Neural progenitor cell (in vitro differentiated cells): ENCODE data around the gene LRFN4. TPM values are rescaled to one million over a fixed set of nuclear protein-coding genes. Genes with fewer than 3 reads are reported as not detected.
"Not testable (repeated sequence)": the region's sequence is repeated elsewhere in the genome, so short reads cannot be mapped to it uniquely, and the experiment has no call there.

Experiments
- DNase-seq: peaks from one replicate; pipeline ENCODE4 v3.0.0-alpha.2; 2016; ENCODE audit warnings: low spot score
- H2AFZ ChIP-seq: fragments of 200-600 bp; sonication (generic); replicated peaks from 2 replicates; pipeline ENCODE4 v1.6.1; 2016; ENCODE audit warnings: antibody characterized with exemption
- H3F3A ChIP-seq: fragments of 200-600 bp; sonication (generic); 2 replicates; pipeline ENCODE4 v1.6.1; 2016; ENCODE audit warnings: antibody characterized with exemption, low read depth
- H3K27ac ChIP-seq: fragments of 200-600 bp; sonication (generic); 2 replicates; pipeline ENCODE4 v1.5.1; 2016; ENCODE audit warnings: mild to moderate bottlenecking
- H3K27me3 ChIP-seq: fragments of 200-600 bp; sonication (generic); 2 replicates; pipeline ENCODE4 v1.6.1; 2016; ENCODE audit warnings: mild to moderate bottlenecking, moderate library complexity
- H3K36me3 ChIP-seq: fragments of 200-600 bp; sonication (generic); 2 replicates; pipeline ENCODE4 v1.5.1; 2016
- H3K4me1 ChIP-seq: fragments of 200-600 bp; sonication (generic); 2 replicates; pipeline ENCODE4 v1.6.1; 2016; ENCODE audit warnings: mixed run types
- H3K4me2 ChIP-seq: fragments of 200-600 bp; sonication (generic); 2 replicates; pipeline ENCODE4 v1.6.1; 2016
- H3K4me3 ChIP-seq: fragments of 200-600 bp; sonication (generic); 2 replicates; pipeline ENCODE4 v1.5.1; 2016
- H3K79me2 ChIP-seq: fragments of 200-600 bp; sonication (generic); 2 replicates; pipeline ENCODE4 v1.6.1; 2016; ENCODE audit warnings: low read depth
- H3K9ac ChIP-seq: fragments of 200-600 bp; sonication (generic); 2 replicates; pipeline ENCODE4 v1.6.1; 2016
- H3K9me3 ChIP-seq: fragments of 200-600 bp; sonication (generic); 2 replicates; pipeline ENCODE4 v1.5.1; 2016; ENCODE audit warnings: low read depth
- H4K20me1 ChIP-seq: fragments of 200-600 bp; sonication (generic); 2 replicates; pipeline ENCODE4 v1.6.1; 2016; ENCODE audit warnings: low read depth
- H3K27ac Mint-ChIP-seq: 3 replicates; pipeline ENCODE4 v1.8.0; 2021; ENCODE audit warnings: mixed read lengths
- H3K27me3 Mint-ChIP-seq: 2 replicates; pipeline ENCODE4 v1.8.0; 2022; ENCODE audit warnings: low read depth, mild to moderate bottlenecking, inconsistent platforms, moderate library complexity, mixed read lengths; ENCODE audit not compliant: insufficient read depth
- H3K36me3 Mint-ChIP-seq: 3 replicates; pipeline ENCODE4 v1.8.0; 2021; ENCODE audit warnings: mixed read lengths
- H3K4me1 Mint-ChIP-seq: 3 replicates; pipeline ENCODE4 v1.8.0; 2021; ENCODE audit warnings: mixed read lengths
- H3K4me3 Mint-ChIP-seq: 3 replicates; pipeline ENCODE4 v1.8.0; 2021; ENCODE audit warnings: mild to moderate bottlenecking, moderate library complexity, mixed read lengths
- H3K9me3 Mint-ChIP-seq: 3 replicates; pipeline ENCODE4 v1.8.0; 2020; ENCODE audit warnings: mixed read lengths
- EZH2 ChIP-seq: fragments of 200-600 bp; sonication (generic); IDR thresholded peaks from 2 replicates; pipeline ENCODE4 v1.6.1; 2017; ENCODE audit warnings: antibody characterized with exemption, mild to moderate bottlenecking, moderate library complexity
- EZH2phosphoT487 ChIP-seq: fragments of 200-600 bp; sonication (generic); IDR thresholded peaks from 2 replicates; pipeline ENCODE4 v1.6.1; 2017; ENCODE audit warnings: antibody characterized with exemption
- total RNA-seq: library from RNA; depleted of rRNA; stranded (reverse); fragments of >200 nt; gene quantifications from 2 replicates; pipeline ENCODE4 v1.2.3, GENCODE V29; 2015; ENCODE audit warnings: low replicate concordance
- TF ChIP-seq, protein P1 (sequence below): fragments of 200-600 bp; sonication (generic); IDR thresholded peaks from 2 replicates; pipeline ENCODE4 v1.5.1; 2017; ENCODE audit warnings: antibody characterized with exemption, mild to moderate bottlenecking

Gene LRFN4
- total RNA-seq, 1 donor from 2014 or later, result 6.7 TPM

DNA sequence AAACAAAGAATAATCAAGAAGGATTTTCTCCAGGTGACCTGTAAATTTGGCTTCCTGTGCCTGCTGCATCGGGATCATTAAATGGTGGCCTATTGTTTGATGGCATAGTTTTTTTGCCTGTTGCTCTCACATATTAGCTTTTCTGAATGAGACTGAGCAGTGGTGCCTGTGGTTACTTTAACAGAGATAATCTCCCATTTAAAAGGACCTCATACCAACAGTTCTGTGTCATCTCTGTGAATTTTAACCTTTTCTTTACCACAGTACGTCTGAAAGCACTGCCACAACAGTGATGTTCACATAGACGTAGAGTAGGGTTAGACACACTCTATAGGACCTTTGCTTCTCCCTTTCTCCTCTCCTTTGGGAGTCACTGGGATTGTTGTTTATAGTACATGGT is 36.5 kb upstream of the LRFN4 start:
- H3K27ac ChIP-seq, result peak overlapping the region; percentile 7
- H2AFZ ChIP-seq, result no peak overlapping the region
- no peaks in the 10 kb centered on the region for H3K9me3 Mint-ChIP-seq
- peaks cover 12% of the 10 kb centered on the region for H3K4me1 Mint-ChIP-seq
- H3K4me1 ChIP-seq, result peaks cover 18% of the 10 kb centered on the region
- H3K4me3 ChIP-seq, result no peak overlapping the region
- H3K36me3 ChIP-seq, result no peaks in the 10 kb centered on the region
- no peaks in the 10 kb centered on the region for H4K20me1 ChIP-seq
- peaks cover 8% of the 10 kb centered on the region for H3K36me3 Mint-ChIP-seq
- H3K9me3 ChIP-seq, result no peaks in the 10 kb centered on the region
- H3K79me2 ChIP-seq, result no peaks in the 10 kb centered on the region
- H3K27me3 Mint-ChIP-seq, result no peaks in the 10 kb centered on the region
- H3F3A ChIP-seq, result peaks cover 3% of the 10 kb centered on the region
- TF ChIP-seq, protein P1, sequence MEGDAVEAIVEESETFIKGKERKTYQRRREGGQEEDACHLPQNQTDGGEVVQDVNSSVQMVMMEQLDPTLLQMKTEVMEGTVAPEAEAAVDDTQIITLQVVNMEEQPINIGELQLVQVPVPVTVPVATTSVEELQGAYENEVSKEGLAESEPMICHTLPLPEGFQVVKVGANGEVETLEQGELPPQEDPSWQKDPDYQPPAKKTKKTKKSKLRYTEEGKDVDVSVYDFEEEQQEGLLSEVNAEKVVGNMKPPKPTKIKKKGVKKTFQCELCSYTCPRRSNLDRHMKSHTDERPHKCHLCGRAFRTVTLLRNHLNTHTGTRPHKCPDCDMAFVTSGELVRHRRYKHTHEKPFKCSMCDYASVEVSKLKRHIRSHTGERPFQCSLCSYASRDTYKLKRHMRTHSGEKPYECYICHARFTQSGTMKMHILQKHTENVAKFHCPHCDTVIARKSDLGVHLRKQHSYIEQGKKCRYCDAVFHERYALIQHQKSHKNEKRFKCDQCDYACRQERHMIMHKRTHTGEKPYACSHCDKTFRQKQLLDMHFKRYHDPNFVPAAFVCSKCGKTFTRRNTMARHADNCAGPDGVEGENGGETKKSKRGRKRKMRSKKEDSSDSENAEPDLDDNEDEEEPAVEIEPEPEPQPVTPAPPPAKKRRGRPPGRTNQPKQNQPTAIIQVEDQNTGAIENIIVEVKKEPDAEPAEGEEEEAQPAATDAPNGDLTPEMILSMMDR, result no peak
- no peak for TF ChIP-seq EZH2phosphoT487
- TF ChIP-seq EZH2, result no peak
- no peak overlapping the region for H3K9ac ChIP-seq
- H3K27me3 ChIP-seq, result no peaks in the 10 kb centered on the region
- peak; percentile 16 for DNase-seq
- no peak overlapping the region for H3K27ac Mint-ChIP-seq
- H3K4me3 Mint-ChIP-seq, result no peak overlapping the region
- no peak overlapping the region for H3K4me2 ChIP-seq

DNA sequence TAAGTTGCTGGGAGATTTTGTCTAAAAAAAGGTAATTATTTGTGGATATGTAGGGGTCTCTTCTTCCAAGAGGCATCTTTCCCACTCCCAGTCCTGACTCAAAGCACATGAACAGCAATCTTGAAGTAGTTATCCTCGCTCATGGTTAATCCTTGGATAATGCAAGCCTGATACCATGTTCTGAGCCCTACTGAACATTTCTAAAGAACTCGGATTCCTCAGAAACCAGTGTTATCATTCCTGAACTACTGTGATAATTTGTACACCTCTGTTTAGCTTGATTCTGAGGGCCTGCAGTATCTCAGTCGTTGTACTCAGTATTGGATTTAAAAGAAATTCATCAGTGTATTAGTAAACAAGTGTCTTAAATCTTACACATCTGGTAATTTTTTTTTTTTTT is 36.0 kb upstream of the LRFN4 start:
- no peaks in the 10 kb centered on the region for H3K79me2 ChIP-seq
- no peaks in the 10 kb centered on the region for H3K27me3 Mint-ChIP-seq
- H2AFZ ChIP-seq, result no peak overlapping the region
- H3K36me3 Mint-ChIP-seq, result peaks cover 5% of the 10 kb centered on the region
- peaks cover 18% of the 10 kb centered on the region for H3K4me1 ChIP-seq
- H3K4me1 Mint-ChIP-seq, result peaks cover 12% of the 10 kb centered on the region
- no peak overlapping the region for H3K9ac ChIP-seq
- H3K4me2 ChIP-seq, result no peak overlapping the region
- DNase-seq, result no peak
- H3F3A ChIP-seq, result peaks cover under 1% of the 10 kb centered on the region
- no peak overlapping the region for H3K27ac ChIP-seq
- no peak for TF ChIP-seq EZH2
- TF ChIP-seq, protein P1, result no peak
- no peak for TF ChIP-seq EZH2phosphoT487
- no peaks in the 10 kb centered on the region for H3K36me3 ChIP-seq
- no peak overlapping the region for H3K27ac Mint-ChIP-seq
- H3K9me3 ChIP-seq, result no peaks in the 10 kb centered on the region
- no peaks in the 10 kb centered on the region for H4K20me1 ChIP-seq
- H3K9me3 Mint-ChIP-seq, result no peaks in the 10 kb centered on the region
- H3K4me3 ChIP-seq, result no peak overlapping the region
- no peak overlapping the region for H3K4me3 Mint-ChIP-seq
- H3K27me3 ChIP-seq, result no peaks in the 10 kb centered on the region

DNA sequence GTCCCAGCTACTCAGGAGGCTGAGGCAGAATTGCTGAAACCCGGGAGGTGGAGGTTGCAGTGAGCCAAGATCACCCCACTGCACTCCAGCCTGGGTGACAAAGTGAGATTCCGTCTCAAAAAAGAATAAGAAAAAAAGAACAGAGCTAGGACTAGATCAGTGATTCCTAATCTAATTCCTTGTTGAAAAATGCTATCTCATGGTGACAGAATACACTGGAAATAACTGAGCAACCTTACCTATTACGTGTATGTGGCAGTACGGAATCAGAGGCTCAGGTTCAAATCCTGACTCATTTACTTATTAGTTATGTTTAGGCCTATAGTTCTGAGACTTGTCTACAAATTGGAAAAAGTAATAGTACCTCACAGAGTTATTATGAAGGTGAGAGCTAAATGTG is 33.2 kb upstream of the LRFN4 start:
- TF ChIP-seq EZH2, result no peak
- no peak for TF ChIP-seq EZH2phosphoT487
- TF ChIP-seq, protein P1, result no peak
- Mint-ChIP-seq H3K27ac (no peak overlapping the region), H3K36me3 (peaks cover 5% of the 10 kb centered on the region), H3K27me3 (no peaks in the 10 kb centered on the region), H3K4me1 (peaks cover 6% of the 10 kb centered on the region), H3K9me3 (no peaks in the 10 kb centered on the region), H3K4me3 (no peak overlapping the region)
- Histone ChIP-seq H3K9me3 (no peaks in the 10 kb centered on the region), H3K36me3 (no peaks in the 10 kb centered on the region), H3F3A (no peaks in the 10 kb centered on the region), H3K27ac (no peak overlapping the region), H4K20me1 (no peaks in the 10 kb centered on the region), H3K4me2 (no peak overlapping the region), H3K27me3 (no peaks in the 10 kb centered on the region), H3K4me1 (peaks cover 9% of the 10 kb centered on the region), H3K4me3 (no peak overlapping the region), H3K79me2 (no peaks in the 10 kb centered on the region), H3K9ac (no peak overlapping the region), H2AFZ (no peak overlapping the region)
- DNase-seq, result no peak

GRCh38 chr11:66824573-66824972 is 32.3 kb upstream of the LRFN4 start:
- H3K4me1 Mint-ChIP-seq, H3K27me3 ChIP-seq, H4K20me1 ChIP-seq, H3K9me3 ChIP-seq, H3K36me3 Mint-ChIP-seq, H3K4me3 ChIP-seq, H3K9me3 Mint-ChIP-seq, H3K27me3 Mint-ChIP-seq, H2AFZ ChIP-seq, H3K27ac ChIP-seq, H3K4me2 ChIP-seq, H3K79me2 ChIP-seq, DNase-seq, H3K27ac Mint-ChIP-seq, H3K9ac ChIP-seq, H3K4me3 Mint-ChIP-seq, H3F3A ChIP-seq, H3K4me1 ChIP-seq, H3K36me3 ChIP-seq: not testable (repeated sequence)
